HepG2 (cell line): ENCODE measurements around the gene ZKSCAN5. TPM values are rescaled to one million over a fixed set of nuclear protein-coding genes. Genes with fewer than 3 reads are reported as not detected.
A peak's percentile ranks its signal among the peaks of the same experiment; 100 is the strongest.

Experiments
- CREB3 ChIP-seq: sonication (generic); formaldehyde crosslinking; IDR thresholded peaks from 2 replicates; pipeline ENCODE4 v1.5.0; 2020; ENCODE audit warnings: missing genetic modification reagents
- HIVEP1 ChIP-seq: sonication (generic); formaldehyde crosslinking; IDR thresholded peaks from 2 replicates; pipeline ENCODE4 v1.4.0; 2020; ENCODE audit warnings: mild to moderate bottlenecking, missing genetic modification reagents
- KAT7 ChIP-seq: IDR thresholded peaks from 2 replicates; pipeline ENCODE4 v1.6.1; 2018; ENCODE audit warnings: borderline replicate concordance, missing compliant biosample characterization
- KMT2A ChIP-seq: sonication (generic); formaldehyde crosslinking; IDR thresholded peaks from 2 replicates; pipeline ENCODE4 v1.4.0; 2020; ENCODE audit warnings: missing genetic modification reagents
- MLXIP ChIP-seq: sonication (generic); formaldehyde crosslinking; IDR thresholded peaks from 2 replicates; pipeline ENCODE4 v1.9.0; 2021; ENCODE audit warnings: missing genetic modification reagents, borderline replicate concordance
- PCBP1 ChIP-seq: fragments of 200-400 bp; formaldehyde crosslinking; IDR thresholded peaks from 2 replicates; pipeline ENCODE4 v1.6.1; 2017; ENCODE audit warnings: mild to moderate bottlenecking, low read depth, low read length, borderline replicate concordance
- PHF8 ChIP-seq: sonication (generic); formaldehyde crosslinking; IDR thresholded peaks from 2 replicates; pipeline ENCODE4 v1.5.0; 2020; ENCODE audit warnings: missing genetic modification reagents
- PRDM10 ChIP-seq: sonication (generic); formaldehyde crosslinking; IDR thresholded peaks from 2 replicates; pipeline ENCODE4 v1.4.0; 2020; ENCODE audit warnings: low read depth, missing genetic modification reagents
- SIN3B ChIP-seq: fragments of 150-350 bp; IDR thresholded peaks from 2 replicates; pipeline ENCODE4 v1.6.1; 2014; ENCODE audit warnings: low read length
- TBP ChIP-seq: sonication (generic); formaldehyde crosslinking; IDR thresholded peaks from 2 replicates; pipeline ENCODE4 v1.5.0; 2020; ENCODE audit warnings: missing genetic modification reagents
- TFDP1 ChIP-seq: IDR thresholded peaks from 2 replicates; pipeline ENCODE4 v1.6.1; 2016; ENCODE audit warnings: missing compliant biosample characterization, missing genetic modification reagents, borderline replicate concordance
- THRA ChIP-seq: sonication (generic); formaldehyde crosslinking; IDR thresholded peaks from 2 replicates; pipeline ENCODE4 v1.4.0; 2020; ENCODE audit warnings: missing genetic modification reagents, borderline replicate concordance
- ZNF281 ChIP-seq: sonication (generic); formaldehyde crosslinking; IDR thresholded peaks from 2 replicates; pipeline ENCODE4 v1.4.0; 2020; ENCODE audit warnings: missing genetic modification reagents, borderline replicate concordance
- ZNF781 ChIP-seq: sonication (generic); formaldehyde crosslinking; IDR thresholded peaks from 2 replicates; pipeline ENCODE4 v1.5.1; 2020; ENCODE audit warnings: borderline replicate concordance, mild to moderate bottlenecking, missing genetic modification reagents; ENCODE audit errors: not compliant biosample characterization
- polyA plus RNA-seq, 8 experiments: library from polyadenylated mRNA; depleted of rRNA in 3 of 8; stranded (reverse) in 7 of 8; unstranded in 1 of 8; fragments of >200 nt; fragmentation: Illumina TruSeq in 4 of 8; extraction: Trizol in 4 of 8; gene quantifications; 2 replicates each; pipeline versions ENCODE4 v1.2.1 to v1.2.3, GENCODE V29; 2011 to 2016; ENCODE audit warnings: low read depth in 4 of 8, missing spikeins in 1 of 8, mixed read lengths in 1 of 8; ENCODE audit not compliant: insufficient read depth in 1 of 8
- total RNA-seq, 5 experiments: library from RNA; depleted of rRNA; stranded (reverse); fragments of >200 nt; fragmentation: Illumina TruSeq; extraction: Trizol; gene quantifications; 2 replicates each; pipeline ENCODE4 v1.2.3, GENCODE V29; 2016; ENCODE audit warnings: low read depth in 1 of 5

The ZKSCAN5 gene
- total and polyA plus RNA-seq, 2 of the 13 experiments (the other 11 are each of a cell fraction or from before 2014, with no cell fraction given) = 5.5 to 11.7 TPM

GRCh38 chr7:99504603-99505323 is at the start of gene ZKSCAN5 (continued):
- TF ChIP-seq THRA (no peak), MLXIP (CRISPR knock-in tag) (no peak), PHF8 (peak; percentile 79), CREB3 (CRISPR knock-in tag) (no peak), TFDP1 (CRISPR knock-in tag) (0 out of 2 replicates have a peak, but pooled peaks have one; percentile 36), ZNF281 (CRISPR knock-in tag) (peak; percentile 11; the same call in 1 of the 2 replicates), PCBP1 (peak; percentile 94), PRDM10 (CRISPR knock-in tag) (0 out of 2 replicates have a peak, but pooled peaks have one; percentile 31), SIN3B (peak; percentile 33), KAT7 (CRISPR knock-in tag) (no peak; the same call in 1 of the 2 replicates), HIVEP1 (0 out of 2 replicates have a peak, but pooled peaks have one; percentile 3), ZNF781 (CRISPR knock-in tag) (peak; percentile 40), TBP (no peak), KMT2A (CRISPR knock-in tag) (0 out of 2 replicates have a peak, but pooled peaks have one; percentile 78)
